K562 (cell line): ENCODE data around the gene RUNX3. TPM values are rescaled to one million over a fixed set of nuclear protein-coding genes. Genes with fewer than 3 reads are reported as not detected.

Source experiments
- ATAC-seq: fragments of 200-7000 bp; cut with Tn5 transposase; 3 replicates; pipeline ENCODE4 v1.9.1; 2020; ENCODE audit warnings: moderate library complexity
- BruUV-seq: library from RNA; stranded (reverse); fragments of 400-500 nt; replicated peaks from 2 replicates; lab custom pipeline; 2021; lab: Mats Ljungman, UMichigan
- CTCF ChIA-PET: fragments of 300-600 bp; formaldehyde crosslinking; extraction: SDS; loops from one replicate; lab custom pipeline; 2021; ENCODE audit warnings: low intra/inter-chr PET ratio; lab: Yijun Ruan, JAX
- POLR2A ChIA-PET: fragments of 300-600, 350-650 bp; sonication (Branson Sonifier 250); formaldehyde crosslinking; extraction: SDS; loops from one replicate; lab custom pipeline; 2021; ENCODE audit warnings: antibody characterized with exemption, inconsistent platforms; lab: Yijun Ruan, JAX
- DNase-seq, 4 experiments: peaks; one replicate each; pipeline versions ENCODE4 v3.0.0 to v3.0.0-alpha.2; 2011 to 2018; ENCODE audit warnings: low spot score in 3 of 4, mixed read lengths in 3 of 4; ENCODE audit errors: extremely low read depth in 1 of 4
- FAIRE-seq: peaks from 2 replicates; lab custom pipeline; 2011; peaks lifted over from hg19 to GRCh38; lab: Jason Lieb, UNC
- H2AFZ ChIP-seq: 2 replicates; pipeline ENCODE4 v1.6.0; 2011; ENCODE audit warnings: low read depth, low read length, control low read depth, inconsistent platforms
- H3K27ac ChIP-seq: fragments of 200-600 bp; 3 replicates; pipeline ENCODE4 v1.8.0; 2011; ENCODE audit warnings: low read depth, mild to moderate bottlenecking, control low read depth, inconsistent platforms, low read length, moderate library complexity, mixed read lengths; ENCODE audit errors: extremely low read depth
- H3K27me3 ChIP-seq, 2 experiments: fragments of 300-600 bp in 1 of 2; 2 replicates in 1 of 2; 3 replicates in 1 of 2; pipeline versions ENCODE4 v1.6.0 to v1.8.0; 2011; ENCODE audit warnings: inconsistent platforms in 2 of 2, low read length in 2 of 2, mild to moderate bottlenecking in 1 of 2, mixed read lengths in 1 of 2, moderate library complexity in 1 of 2; ENCODE audit not compliant: control insufficient read depth in 2 of 2, insufficient read depth in 2 of 2
- H3K36me3 ChIP-seq: fragments of 300-600 bp; 3 replicates; pipeline ENCODE4 v1.8.0; 2011; ENCODE audit warnings: mild to moderate bottlenecking, low read length, inconsistent platforms; ENCODE audit not compliant: control insufficient read depth, insufficient read depth
- H3K4me1 ChIP-seq, 2 experiments: fragments of 200-600 bp in 1 of 2; replicated peaks in 1 of 2; 2 replicates in 1 of 2; 3 replicates in 1 of 2; pipeline versions ENCODE4 v1.5.1 to v1.8.0; 2011; ENCODE audit warnings: inconsistent platforms in 2 of 2, low read length in 2 of 2, mild to moderate bottlenecking in 1 of 2, mixed read lengths in 1 of 2, moderate library complexity in 1 of 2; ENCODE audit not compliant: control insufficient read depth in 2 of 2, insufficient read depth in 2 of 2
- H3K4me2 ChIP-seq: 2 replicates; pipeline ENCODE4 v1.6.1; 2011; ENCODE audit warnings: low read length, control low read depth, inconsistent platforms, mixed read lengths; ENCODE audit not compliant: insufficient read depth
- H3K4me3 ChIP-seq: fragments of 200-600 bp; sonication (generic), shearing (Covaris generic); 2 replicates; pipeline ENCODE4 v1.5.1; 2016; ENCODE audit warnings: control low read depth, inconsistent platforms
- H3K79me2 ChIP-seq: fragments of 200-600 bp; 3 replicates; pipeline ENCODE4 v1.8.0; 2011; ENCODE audit warnings: low read length, inconsistent platforms; ENCODE audit not compliant: control insufficient read depth, insufficient read depth
- H3K9ac ChIP-seq, 2 experiments: 2 replicates each; pipeline versions ENCODE4 v1.6.0 to v1.6.1; 2011; ENCODE audit warnings: low read depth in 2 of 2, low read length in 2 of 2, control low read depth in 1 of 2, inconsistent platforms in 1 of 2, mild to moderate bottlenecking in 1 of 2, mixed read lengths in 1 of 2; ENCODE audit not compliant: insufficient read depth in 1 of 2
- H3K9me1 ChIP-seq: one replicate; pipeline ENCODE4 v1.6.0; 2011; ENCODE audit warnings: inconsistent platforms, mild to moderate bottlenecking, low read length, moderate library complexity; ENCODE audit not compliant: control insufficient read depth, insufficient read depth
- H3K9me3 ChIP-seq: replicated peaks from 2 replicates; pipeline ENCODE4 v1.5.1; 2011; ENCODE audit warnings: low read depth, low read length, inconsistent platforms; ENCODE audit not compliant: control insufficient read depth, insufficient read depth
- H4K20me1 ChIP-seq: replicated peaks from 2 replicates; pipeline ENCODE4 v1.6.1; 2011; ENCODE audit warnings: low read length, inconsistent platforms, mixed read lengths; ENCODE audit not compliant: control insufficient read depth, insufficient read depth
- CUX1 ChIP-seq: fragments of 200-800 bp; sonication (Bioruptor generic); IDR thresholded peaks from 2 replicates; pipeline ENCODE4 v1.6.1; 2016; ENCODE audit warnings: missing genetic modification characterization, missing compliant biosample characterization
- FOXJ3 ChIP-seq: sonication (generic); formaldehyde crosslinking; IDR thresholded peaks from 2 replicates; pipeline ENCODE4 v1.4.0; 2020; ENCODE audit warnings: mild to moderate bottlenecking, missing genetic modification reagents
- PRPF4 ChIP-seq: fragments of 200-400 bp; formaldehyde crosslinking; IDR thresholded peaks from one replicate; pipeline ENCODE4 v1.6.1; 2017; ENCODE audit warnings: low read length, low read depth, mild to moderate bottlenecking; ENCODE audit not compliant: insufficient read depth, poor library complexity, severe bottlenecking
- PYGO2 ChIP-seq: fragments of 450-650 bp; IDR thresholded peaks from 2 replicates; pipeline ENCODE4 v1.6.1; 2016; ENCODE audit warnings: mild to moderate bottlenecking, missing genetic modification characterization, moderate library complexity, missing compliant biosample characterization
- SMARCA4 ChIP-seq: fragments of 450-650 bp; IDR thresholded peaks from 2 replicates; pipeline ENCODE4 v1.6.1; 2016
- ZNF140 ChIP-seq: fragments of 250-450 bp; sonication (Bioruptor Pico); IDR thresholded peaks from 2 replicates; pipeline ENCODE4 v1.8.0; 2021; ENCODE audit warnings: moderate library complexity, mild to moderate bottlenecking, inconsistent platforms
- WGBS: fragments of 100-300 bp; shearing (Covaris generic); methylation state at CpG from one replicate; pipeline ENCODE4 v1.1.6; 2016; ENCODE audit warnings: low coverage, mixed read lengths; ENCODE audit not compliant: insufficient coverage; ENCODE audit errors: missing lambda C conversion rate; 5-methylcytosine and 5-hydroxymethylcytosine counted together
- in situ Hi-C: fragments of 300-500 bp; cut with MboI; formaldehyde crosslinking; loops from 4 replicates; pipeline ENCODE4 v1.15.0; 2018; ENCODE audit warnings: inconsistent platforms, mixed read lengths
- intact Hi-C: fragments of 100-400 bp; cut with micrococcal nuclease; formaldehyde crosslinking; loops from 2 replicates; pipeline ENCODE4 v1.14.2; 2022
- polyA plus RNA-seq, 8 experiments: library from polyadenylated mRNA; depleted of rRNA in 4 of 8; stranded (reverse) in 5 of 8; unstranded in 3 of 8; fragments of >200 nt; fragmentation: Nextera tagmentation in 2 of 8; fragmentation: Illumina TruSeq in 1 of 8; extraction: Ambion mirVana in 2 of 8; extraction: Trizol in 1 of 8; gene quantifications; 2 replicates each; pipeline versions ENCODE4 v1.2.1 to v1.2.3, GENCODE V29; 2011 to 2014; ENCODE audit warnings: inconsistent platforms in 1 of 8, missing spikeins in 1 of 8
- total RNA-seq, 7 experiments: library from RNA; depleted of rRNA in 6 of 7; stranded (reverse); fragments of >200 nt in 6 of 7; fragmentation: Illumina TruSeq in 2 of 7; extraction: Trizol in 2 of 7; gene quantifications; 2 replicates each; pipeline versions ENCODE4 v1.2.1 to v1.2.3, GENCODE V29; 2011 to 2021; ENCODE audit warnings: low replicate concordance in 1 of 7
- TF ChIP-seq, protein P1 (sequence below): sonication (generic); formaldehyde crosslinking; IDR thresholded peaks from 2 replicates; pipeline ENCODE4 v1.8.0; 2022; ENCODE audit warnings: mild to moderate bottlenecking, low read depth, missing genetic modification reagents

RUNX3 gene
- total and polyA plus RNA-seq, 9 of the 15 experiments (the other 6 are each of a cell fraction or from before 2014, with no cell fraction given) = 0.01 to 0.64 (median 0.09) TPM

GRCh38 chr1:24856787-24857506 is 73.1 kb downstream of the RUNX3 start:
- no peaks in the 10 kb centered on the region for H3K79me2 ChIP-seq
- H3K4me3 ChIP-seq = no peak overlapping the region
- no peaks in the 10 kb centered on the region for H3K36me3 ChIP-seq
- in situ Hi-C loops = no loop called here
- no peaks in the 10 kb centered on the region for H4K20me1 ChIP-seq
- CTCF ChIA-PET = no interaction called here
- H3K27ac ChIP-seq = no peak overlapping the region
- DNase-seq (no peak), FAIRE-seq (no peak), ATAC-seq (no peak; the same call in 2 of the 3 replicates)
- no peaks in the 10 kb centered on the region for H3K9me1 ChIP-seq
- TF ChIP-seq SMARCA4 = no peak
- no peak for TF ChIP-seq PRPF4
- TF ChIP-seq, all 486 proteins: peak for 0
- intact Hi-C loops = no loop called here
- H3K27me3 ChIP-seq = peaks cover 32 to 62% of the 10 kb centered on the region in 2 experiments
- H2AFZ ChIP-seq = no peak overlapping the region
- WGBS = 4% methylated on average over 15 of the region's 16 CpGs
- H3K9ac ChIP-seq = no peak overlapping the region
- POLR2A ChIA-PET = interaction anchor here (0.7 kb wide), 2 partner anchors 185 to 225 kb away, joined by 3 read pairs; no protein-coding TSS in a partner anchor
- no TSS peak for BruUV-seq
- H3K4me2 ChIP-seq = no peak overlapping the region
- H3K9me3 ChIP-seq = no peaks in the 10 kb centered on the region
- 0 out of 5 replicates have a peak, but pooled peaks cover 0 to 3% of the 10 kb centered on the region in 2 experiments for H3K4me1 ChIP-seq

DNA sequence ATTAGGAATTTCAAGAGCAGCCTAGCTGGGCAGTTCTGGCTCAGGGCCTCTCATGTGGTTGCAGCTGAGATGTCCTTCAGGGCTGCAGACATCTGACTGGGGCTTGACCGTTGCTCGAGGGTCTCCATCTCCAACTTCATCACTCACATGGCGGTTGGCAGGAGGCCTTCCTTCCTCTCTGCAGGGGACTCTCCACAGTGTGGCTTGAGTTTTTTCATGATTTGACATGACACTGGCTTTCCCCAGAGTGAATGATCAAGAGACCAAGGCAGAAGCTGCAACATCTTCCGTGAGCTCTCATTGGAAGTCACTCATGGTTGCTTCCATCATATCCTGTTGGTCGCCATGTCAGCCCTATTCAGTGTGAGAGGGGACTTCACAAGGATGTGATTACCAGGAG is 74.6 kb downstream of the RUNX3 start:
- DNase-seq (no peak), ATAC-seq (no peak), FAIRE-seq (no peak)
- H3K9me1 ChIP-seq = no peaks in the 10 kb centered on the region
- H3K4me1 ChIP-seq = no peaks in the 10 kb centered on the region
- no peaks in the 10 kb centered on the region for H3K79me2 ChIP-seq
- no peak overlapping the region for H2AFZ ChIP-seq
- no peak overlapping the region for H3K4me2 ChIP-seq
- no peaks in the 10 kb centered on the region for H3K36me3 ChIP-seq
- no peaks in the 10 kb centered on the region for H3K9me3 ChIP-seq
- POLR2A ChIA-PET = interaction anchor here (0.6 to 1.2 kb wide), 2 partner anchors 24 to 533 kb away, joined by 3 read pairs; no protein-coding TSS in a partner anchor
- H3K4me3 ChIP-seq = no peak overlapping the region
- no peak overlapping the region for H3K9ac ChIP-seq
- H3K27me3 ChIP-seq = peaks cover 22 to 48% of the 10 kb centered on the region in 2 experiments; a peak in 4 of 5 replicates
- BruUV-seq = no TSS peak
- H4K20me1 ChIP-seq = no peaks in the 10 kb centered on the region
- CTCF ChIA-PET = no interaction called here
- 2% methylated on average over 5 of the region's 5 CpGs for whole genome bisulfite sequencing
- in situ Hi-C loops (no loop called here), intact Hi-C loops (no loop called here)
- no peak overlapping the region for H3K27ac ChIP-seq
- TF ChIP-seq FOXJ3 (CRISPR knock-in tag) = no peak
- TF ChIP-seq PYGO2 (tag) = no peak
- TF ChIP-seq, protein P1, sequence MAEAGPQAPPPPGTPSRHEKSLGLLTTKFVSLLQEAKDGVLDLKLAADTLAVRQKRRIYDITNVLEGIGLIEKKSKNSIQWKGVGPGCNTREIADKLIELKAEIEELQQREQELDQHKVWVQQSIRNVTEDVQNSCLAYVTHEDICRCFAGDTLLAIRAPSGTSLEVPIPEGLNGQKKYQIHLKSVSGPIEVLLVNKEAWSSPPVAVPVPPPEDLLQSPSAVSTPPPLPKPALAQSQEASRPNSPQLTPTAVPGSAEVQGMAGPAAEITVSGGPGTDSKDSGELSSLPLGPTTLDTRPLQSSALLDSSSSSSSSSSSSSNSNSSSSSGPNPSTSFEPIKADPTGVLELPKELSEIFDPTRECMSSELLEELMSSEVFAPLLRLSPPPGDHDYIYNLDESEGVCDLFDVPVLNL (CRISPR knock-in tag) = no peak
- no peak for TF ChIP-seq ZNF140 (CRISPR knock-in tag)
- no peak for TF ChIP-seq CUX1 (CRISPR knock-in tag)
